Activated CD4-positive, alpha-beta T cell treated with anti-CD3 and anti-CD28 coated beads, Interleukin-2, amount 50 U/mL, for 4 hours (primary cell): ENCODE data around the gene PIRT.

Experiments used
- DNase-seq, 2 experiments: peaks; one replicate each; pipeline ENCODE4 v3.0.0-alpha.2; 2020

Gene PIRT

DNA sequence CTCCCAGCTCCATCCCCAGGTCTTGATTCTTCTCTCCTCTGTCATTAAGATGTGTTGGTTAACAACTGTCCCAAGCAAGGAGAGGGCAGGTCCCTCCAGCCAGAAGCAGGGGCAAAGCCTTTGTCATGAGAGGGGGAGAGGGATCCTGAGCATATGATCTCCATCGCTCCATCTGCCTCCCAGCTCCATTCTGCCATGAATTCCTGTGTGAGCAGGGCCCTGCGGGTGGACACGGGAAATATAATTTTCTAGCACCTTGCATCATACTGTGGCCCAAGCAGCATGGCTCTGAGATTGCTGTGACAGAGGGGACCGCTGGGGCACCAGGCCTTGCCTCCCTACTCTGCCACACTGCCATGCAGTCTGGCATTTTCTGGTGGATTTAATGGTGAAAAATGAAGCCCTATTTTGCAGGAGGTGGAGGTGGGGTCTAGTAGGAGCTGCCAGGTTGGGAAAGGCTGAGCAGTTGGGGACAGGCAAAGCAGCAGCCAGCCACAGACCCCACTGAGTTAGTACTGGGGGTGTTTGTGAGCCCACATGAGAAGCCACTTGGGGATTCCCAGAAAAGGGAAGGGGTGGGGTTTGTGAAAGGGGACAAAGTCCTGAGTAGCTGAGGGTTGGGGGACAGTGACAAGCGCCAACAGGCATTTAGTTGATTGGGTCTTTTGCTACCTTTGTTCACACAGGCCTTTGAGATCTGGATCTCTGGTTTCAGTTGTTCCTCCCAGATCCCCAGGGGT is 50.4 kb downstream of the PIRT start:
- no peak for DNase-seq

- DNase-seq: no peak
Measured at GRCh38 chr17:10785295-10785694, 52.6 kb downstream of the PIRT start.

- no peak for DNase-seq
Measured at GRCh38 chr17:10779609-10780008, 58.3 kb downstream of the PIRT start.

GRCh38 chr17:10777890-10778289 is 60.0 kb downstream of the PIRT start:
- DNase-seq: no peak

GRCh38 chr17:10777131-10777807 is 60.6 kb downstream of the PIRT start:
- no peak for DNase-seq

- no peak for DNase-seq
Measured at GRCh38 chr17:10776381-10776780, 61.5 kb downstream of the PIRT start.

DNA sequence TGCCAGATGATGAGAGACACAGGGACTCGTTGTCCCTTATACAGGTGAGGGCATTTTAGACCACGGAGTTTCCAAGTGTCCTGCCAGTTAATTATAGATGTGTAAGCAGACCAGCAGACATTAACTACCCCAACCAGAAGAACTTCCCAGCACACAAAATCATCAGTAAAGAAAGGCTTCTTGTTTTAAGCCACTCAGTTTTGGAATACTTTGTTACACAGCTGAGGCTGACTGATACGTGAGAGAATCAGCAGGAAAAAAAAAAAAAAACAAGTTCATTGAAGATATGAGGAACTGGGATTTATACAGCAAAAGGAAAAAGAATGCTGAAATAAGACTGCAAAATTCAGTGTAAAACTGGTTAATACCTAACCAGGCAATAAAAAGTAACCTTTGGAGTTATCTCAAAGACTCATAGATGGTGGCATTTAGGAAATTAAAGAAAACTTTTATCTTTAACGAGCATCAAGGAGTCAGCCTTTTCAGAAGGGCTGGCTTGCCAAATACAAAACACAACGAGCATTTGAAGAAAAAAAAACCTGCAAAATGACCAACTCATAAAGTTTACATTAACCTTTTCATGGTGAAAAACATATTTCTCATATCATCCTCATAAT is 62.0 kb downstream of the PIRT start:
- no peak for DNase-seq

DNA sequence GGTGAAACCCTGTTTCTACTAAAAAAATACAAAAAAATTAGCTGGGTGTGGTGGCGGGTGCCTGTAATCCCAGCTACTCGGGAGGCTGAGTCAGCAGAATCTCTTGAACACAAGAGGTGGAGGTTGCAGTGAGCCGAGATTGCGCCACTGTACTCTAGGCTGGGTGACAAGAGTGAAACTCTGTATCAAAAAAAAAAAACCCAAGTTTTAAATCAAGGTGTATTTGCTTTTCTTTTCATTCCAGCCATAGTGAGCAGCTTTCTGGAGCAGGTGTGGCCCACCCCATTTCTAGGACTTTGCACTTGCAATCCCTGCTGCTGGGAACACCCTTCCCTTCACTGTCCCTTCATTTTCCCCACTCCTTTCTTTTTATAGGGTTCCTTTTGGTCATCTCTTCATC is 62.8 kb downstream of the PIRT start:
- no peak for DNase-seq

DNA sequence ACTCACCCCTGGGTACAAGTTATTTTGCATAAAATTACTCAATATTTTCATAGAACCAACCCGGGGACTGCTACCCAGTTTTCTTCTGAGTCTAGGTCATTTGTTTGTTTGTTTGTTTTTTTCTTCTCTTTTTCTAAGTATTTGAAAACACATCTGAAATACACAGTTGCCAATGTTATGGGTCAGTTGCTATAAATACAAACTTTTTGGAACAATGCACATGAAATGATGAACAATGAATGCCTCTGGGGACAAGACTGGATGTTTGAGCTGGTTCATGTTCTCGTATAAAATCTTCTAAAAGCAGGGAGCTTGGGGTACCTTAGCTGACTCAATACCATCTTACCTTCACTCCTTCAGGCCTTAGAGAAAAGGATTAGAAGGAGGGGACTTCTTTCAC is 64.5 kb downstream of the PIRT start:
- no peak for DNase-seq
